ENCODE results near the gene ACOX3.

- TF ChIP-seq CTCF (IDR thresholded peaks at IDR 0.05; ENCODE audit: low read depth, low read length, missing input control) (no peak), REST (IDR thresholded peaks at IDR 0.05) (no peak), ZBTB33 (IDR thresholded peaks at IDR 0.05) (no peak), RAD21 (IDR thresholded peaks at IDR 0.05) (no peak)
These were observed 28.2 kb downstream of the ACOX3 start for GRCh38 chr4:8412288-8412687.

All from liver (tissue), 3 donors.